H1 (cell line): ENCODE measurements around the gene DLG1. TPM values are rescaled to one million over a fixed set of nuclear protein-coding genes. Genes with fewer than 3 reads are reported as not detected.

Experiments
- CTCF ChIA-PET: fragments of 300-600 bp; sonication (Branson Sonifier 250); formaldehyde crosslinking; loops from one replicate; lab custom pipeline; 2021; ENCODE audit not compliant: partially characterized antibody; lab: Charles Lee
- POLR2A ChIA-PET: fragments of 300-600 bp; sonication (Branson Sonifier 250); formaldehyde crosslinking; loops from one replicate; lab custom pipeline; 2021; ENCODE audit warnings: inconsistent platforms; ENCODE audit not compliant: partially characterized antibody; lab: Charles Lee
- DNase-seq, 2 experiments: peaks; one replicate each; pipeline versions ENCODE4 v3.0.0 to v3.0.0-alpha.2; 2010 to 2022; ENCODE audit warnings: low spot score in 2 of 2, low read depth in 1 of 2, mixed read lengths in 1 of 2
- FAIRE-seq: peaks from 2 replicates; lab custom pipeline; 2011; peaks lifted over from hg19 to GRCh38; lab: Jason Lieb, UNC
- H2AFZ ChIP-seq: 2 replicates; pipeline ENCODE4 v1.8.1; 2012; ENCODE audit warnings: low read length, inconsistent platforms
- H2AK5ac ChIP-seq: 2 replicates; pipeline ENCODE4 v1.6.1; 2013; ENCODE audit warnings: low read depth, low read length
- H2BK120ac ChIP-seq: replicated peaks from 2 replicates; pipeline ENCODE3; 2013; ENCODE audit warnings: low read depth, low read length, inconsistent platforms
- H2BK12ac ChIP-seq: 2 replicates; pipeline ENCODE4 v1.6.1; 2013; ENCODE audit warnings: low read depth, low read length
- H2BK15ac ChIP-seq: 2 replicates; pipeline ENCODE4 v1.6.1; 2013; ENCODE audit warnings: low read length
- H2BK20ac ChIP-seq: 2 replicates; pipeline ENCODE4 v1.6.1; 2013; ENCODE audit warnings: low read length
- H2BK5ac ChIP-seq: 2 replicates; pipeline ENCODE4 v1.6.1; 2013; ENCODE audit warnings: low read depth, low read length
- H3K14ac ChIP-seq: 2 replicates; pipeline ENCODE4 v1.6.1; 2013; ENCODE audit warnings: inconsistent platforms; ENCODE audit not compliant: insufficient read length
- H3K18ac ChIP-seq: 2 replicates; pipeline ENCODE4 v1.6.1; 2013; ENCODE audit warnings: low read length; ENCODE audit errors: extremely low read depth
- H3K23ac ChIP-seq: 2 replicates; pipeline ENCODE4 v1.6.1; 2013; ENCODE audit warnings: inconsistent platforms; ENCODE audit not compliant: insufficient read length
- H3K23me2 ChIP-seq: 2 replicates; pipeline ENCODE4 v1.6.1; 2013; ENCODE audit warnings: low read depth, low read length
- H3K27ac ChIP-seq: 2 replicates; pipeline ENCODE4 v1.6.1; 2011; ENCODE audit warnings: low read depth, low read length, inconsistent platforms
- H3K27me3 ChIP-seq, 4 experiments: replicated peaks in 1 of 4; 1 replicate in 1 of 4; 2 replicates in 3 of 4; pipeline versions ENCODE4 v1.6.1 to v1.8.1; 2011 to 2013; ENCODE audit warnings: low read length in 3 of 4, mild to moderate bottlenecking in 3 of 4, inconsistent platforms in 2 of 4, mixed read lengths in 2 of 4, moderate library complexity in 1 of 4; ENCODE audit not compliant: control insufficient read depth in 3 of 4, insufficient read depth in 3 of 4; ENCODE audit errors: extremely low read depth in 1 of 4
- H3K36me3 ChIP-seq, 4 experiments: 2 replicates each; pipeline versions ENCODE4 v1.6.1 to v1.8.1; 2011 to 2013; ENCODE audit warnings: mild to moderate bottlenecking in 4 of 4, low read length in 3 of 4, moderate library complexity in 2 of 4, control low read depth in 1 of 4, inconsistent platforms in 1 of 4; ENCODE audit not compliant: insufficient read depth in 4 of 4, control insufficient read depth in 2 of 4
- H3K4ac ChIP-seq: replicated peaks from 2 replicates; pipeline ENCODE3; 2013; ENCODE audit warnings: low read length, low read depth, mixed read lengths, inconsistent platforms; ENCODE audit not compliant: insufficient read length
- H3K4me1 ChIP-seq, 4 experiments: replicated peaks in 1 of 4; 1 replicate in 1 of 4; 2 replicates in 3 of 4; pipeline versions ENCODE4 v1.6.1 to v1.8.1; 2011 to 2013; ENCODE audit warnings: low read length in 3 of 4, inconsistent platforms in 2 of 4, mixed read lengths in 1 of 4; ENCODE audit not compliant: insufficient read depth in 4 of 4, control insufficient read depth in 3 of 4
- H3K4me2 ChIP-seq, 2 experiments: 2 replicates each; pipeline versions ENCODE4 v1.6.1 to v1.8.1; 2011 to 2013; ENCODE audit warnings: low read depth in 2 of 2, low read length in 2 of 2, control low read depth in 1 of 2, inconsistent platforms in 1 of 2, mild to moderate bottlenecking in 1 of 2; ENCODE audit not compliant: insufficient read depth in 1 of 2
- H3K4me3 ChIP-seq, 4 experiments: fragments of 200-600, 300-600 bp in 1 of 4; sonication (generic), shearing (Covaris generic), sonication (Bioruptor Twin) in 1 of 4; 2 replicates each; pipeline versions ENCODE4 v1.5.1 to v1.8.1; 2011 to 2016; ENCODE audit warnings: low read length in 4 of 4, low read depth in 3 of 4, control low read depth in 2 of 4, inconsistent platforms in 2 of 4, mild to moderate bottlenecking in 2 of 4, mixed read lengths in 1 of 4, moderate library complexity in 1 of 4; ENCODE audit not compliant: insufficient read depth in 2 of 4; ENCODE audit errors: extremely low read depth in 1 of 4
- H3K56ac ChIP-seq: replicated peaks from 2 replicates; pipeline ENCODE3; 2013; ENCODE audit warnings: low read depth, mild to moderate bottlenecking, mixed read lengths, low read length, inconsistent platforms; ENCODE audit not compliant: insufficient read length
- H3K79me1 ChIP-seq: 2 replicates; pipeline ENCODE4 v1.6.1; 2013; ENCODE audit warnings: low read depth, low read length, control low read depth
- H3K79me2 ChIP-seq, 2 experiments: 2 replicates each; pipeline versions ENCODE4 v1.6.1 to v1.8.1; 2012 to 2013; ENCODE audit warnings: low read length in 2 of 2, mild to moderate bottlenecking in 2 of 2, inconsistent platforms in 1 of 2; ENCODE audit not compliant: insufficient read depth in 2 of 2, control insufficient read depth in 1 of 2
- H3K9ac ChIP-seq, 4 experiments: replicated peaks in 1 of 4; 1 replicate in 1 of 4; 2 replicates in 3 of 4; pipeline versions ENCODE4 v1.6.1 to v1.8.1; 2011 to 2013; ENCODE audit warnings: low read depth in 3 of 4, low read length in 3 of 4, control low read depth in 2 of 4, mild to moderate bottlenecking in 2 of 4, moderate library complexity in 2 of 4, inconsistent platforms in 1 of 4; ENCODE audit errors: extremely low read depth in 1 of 4
- H3K9me3 ChIP-seq, 2 experiments: 2 replicates each; pipeline versions ENCODE4 v1.6.1 to v1.8.1; 2012 to 2013; ENCODE audit warnings: mild to moderate bottlenecking in 2 of 2, moderate library complexity in 2 of 2, control low read depth in 1 of 2, inconsistent platforms in 1 of 2, low read depth in 1 of 2, low read length in 1 of 2, mixed read lengths in 1 of 2; ENCODE audit not compliant: insufficient read depth in 2 of 2
- H4K20me1 ChIP-seq, 2 experiments: replicated peaks in 1 of 2; 2 replicates each; pipeline versions ENCODE3 to v1.8.1; 2011 to 2013; ENCODE audit warnings: inconsistent platforms in 2 of 2, low read length in 2 of 2, mild to moderate bottlenecking in 1 of 2; ENCODE audit not compliant: insufficient read depth in 2 of 2, control insufficient read depth in 1 of 2
- H4K5ac ChIP-seq: 2 replicates; pipeline ENCODE4 v1.6.1; 2013; ENCODE audit warnings: low read length, low read depth, mixed read lengths, inconsistent platforms; ENCODE audit not compliant: insufficient read length
- H4K8ac ChIP-seq: 2 replicates; pipeline ENCODE4 v1.8.0; 2013; ENCODE audit warnings: mild to moderate bottlenecking, moderate library complexity, low read length, inconsistent platforms; ENCODE audit not compliant: insufficient read depth; ENCODE audit errors: extremely low read depth
- H4K91ac ChIP-seq: replicated peaks from 2 replicates; pipeline ENCODE3; 2013; ENCODE audit warnings: low read length, mixed read lengths, inconsistent platforms; ENCODE audit not compliant: insufficient read length
- CHD1 ChIP-seq: IDR thresholded peaks from 2 replicates; pipeline ENCODE4 v1.6.1; 2012; ENCODE audit warnings: low read depth, low read length, improper control_type of control experiment
- MAFK ChIP-seq: IDR thresholded peaks from 2 replicates; pipeline ENCODE4 v1.6.1; 2012; ENCODE audit warnings: low read depth, mild to moderate bottlenecking, improper control_type of control experiment, low read length
- NANOG ChIP-seq: IDR thresholded peaks from 2 replicates; pipeline ENCODE4 v1.6.1; 2011; ENCODE audit warnings: low read length, low read depth, mild to moderate bottlenecking, inconsistent platforms; ENCODE audit not compliant: insufficient read depth, poor library complexity, severe bottlenecking
- SP2 ChIP-seq: IDR thresholded peaks from 2 replicates; pipeline ENCODE4 v1.6.1; 2012; ENCODE audit warnings: mild to moderate bottlenecking, low read length, inconsistent platforms
- WGBS, 2 experiments: shearing (Covaris generic) in 1 of 2; methylation state at CpG; one replicate each; pipeline versions ENCODE4 v1.1.6 to v1.1.7; 2013 to 2015; ENCODE audit warnings: low lambda C conversion rate in 2 of 2, mixed read lengths in 2 of 2, inconsistent platforms in 1 of 2, low coverage in 1 of 2, missing lambda C conversion rate in 1 of 2; ENCODE audit not compliant: insufficient replicate concordance in 2 of 2, insufficient coverage in 1 of 2, insufficient read length in 1 of 2; ENCODE audit errors: extremely low coverage in 1 of 2, missing lambda C conversion rate in 1 of 2; 5-methylcytosine and 5-hydroxymethylcytosine counted together
- polyA plus RNA-seq, 7 experiments: library from polyadenylated mRNA; depleted of rRNA in 3 of 7; stranded (reverse) in 5 of 7; unstranded in 2 of 7; fragments of >200 nt in 5 of 7; fragments of 200-250 nt in 2 of 7; gene quantifications; 1 replicate in 5 of 7; 2 replicates in 1 of 7; 4 replicates in 1 of 7; pipeline versions ENCODE4 v1.2.1 to v1.2.3, GENCODE V29; 2011 to 2013; ENCODE audit warnings: missing spikeins in 2 of 7, mixed read lengths in 2 of 7
- total RNA-seq: library from RNA; stranded (reverse); fragmentation: NEBNext Ultra II Directional; extraction: Animal tissue kit (Norgen Biotek cat#: 25700); gene quantifications from 2 replicates; pipeline ENCODE4 v1.2.1, GENCODE V29; 2021
- TF ChIP-seq, protein P1 (sequence below): IDR thresholded peaks from 2 replicates; pipeline ENCODE4 v1.6.1; 2012; ENCODE audit warnings: low read length, inconsistent platforms

The DLG1 gene
- total and polyA plus RNA-seq, 2 of the 8 experiments (the other 6 are each of a cell fraction or from before 2014, with no cell fraction given), result 13.4 to 78.8 TPM

DNA sequence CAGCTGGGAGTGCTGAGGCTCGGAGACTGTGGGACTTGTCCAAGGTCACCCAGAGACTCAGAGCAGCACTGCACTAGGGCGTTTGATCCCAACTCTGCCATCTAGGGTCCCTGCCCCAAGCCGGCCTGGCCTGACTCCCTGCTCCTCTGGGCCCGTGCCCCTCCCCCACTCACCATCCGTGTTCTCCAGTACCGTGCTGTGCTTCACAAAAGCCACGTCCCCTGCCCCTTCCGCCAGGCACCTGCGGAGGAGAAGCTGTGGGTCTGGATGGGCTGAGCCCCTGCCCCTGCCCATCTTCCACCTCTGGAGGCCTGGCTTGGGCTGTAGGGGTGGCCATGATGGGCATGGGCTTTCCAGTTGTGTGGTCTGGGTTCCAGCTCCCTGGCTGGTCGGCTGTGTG, 277.2 kb downstream of the DLG1 start:
- Histone ChIP-seq H2BK5ac (no peak overlapping the region; the same call in 1 of the 2 replicates), H4K20me1 (no peaks in the 10 kb centered on the region), H2AK5ac (no peak overlapping the region), H3K79me2 (no peaks in the 10 kb centered on the region), H2BK12ac (0 out of 2 replicates have a peak overlapping the region, but pooled peaks have one; percentile 55), H3K4me1 (peaks cover 0 to 16% (median 11%) of the 10 kb centered on the region in 4 experiments; a peak in 5 of 7 replicates), H3K18ac (peak overlapping the region; percentile 67; the same call in 1 of the 2 replicates), H3K27me3 (no peaks in the 10 kb centered on the region), H2BK15ac (peak overlapping the region; percentile 72; the same call in 1 of the 2 replicates), H3K4me3 (no peak overlapping the region), H2BK120ac (no peak overlapping the region), H3K9me3 (no peaks in the 10 kb centered on the region), H3K23ac (no peak overlapping the region), H3K27ac (no peak overlapping the region), H4K8ac (peak overlapping the region; percentile 62), H2BK20ac (no peak overlapping the region), H3K9ac (no peak overlapping the region), H3K36me3 (no peaks in the 10 kb centered on the region), H3K4ac (no peak overlapping the region), H4K91ac (peak overlapping the region; percentile 26), H4K5ac (no peak overlapping the region), H3K56ac (no peak overlapping the region), H3K23me2 (no peaks in the 10 kb centered on the region), H3K14ac (no peak overlapping the region), H3K4me2 (no peak overlapping the region; a peak in 1 of 4 replicates), H2AFZ (0 out of 2 replicates have a peak overlapping the region, but pooled peaks have one; percentile 4), H3K79me1 (no peaks in the 10 kb centered on the region)
- 57% methylated on average over 10 of the region's 10 CpGs; no CpG with 5 or more reads in 1 of the 2 experiments for WGBS, 2 experiments
- ChIA-PET POLR2A (interaction anchor here (0.6 to 1.8 kb wide), 2 partner anchors 10 to 17 kb away, joined by 3 to 9 read pairs; no protein-coding TSS in a partner anchor), CTCF (interaction anchor here (1.2 to 16.7 kb wide), 4 partner anchors 9 to 36 kb away, joined by 3 to 245 read pairs (median 6); partner anchors contain the start of gene MELTF)
- DNase-seq (peak in 1 of 2 experiments; percentile 56), FAIRE-seq (no peak)
- TF ChIP-seq CHD1, result no peak
- no peak for TF ChIP-seq MAFK
- no peak for TF ChIP-seq NANOG
- TF ChIP-seq, protein P1, sequence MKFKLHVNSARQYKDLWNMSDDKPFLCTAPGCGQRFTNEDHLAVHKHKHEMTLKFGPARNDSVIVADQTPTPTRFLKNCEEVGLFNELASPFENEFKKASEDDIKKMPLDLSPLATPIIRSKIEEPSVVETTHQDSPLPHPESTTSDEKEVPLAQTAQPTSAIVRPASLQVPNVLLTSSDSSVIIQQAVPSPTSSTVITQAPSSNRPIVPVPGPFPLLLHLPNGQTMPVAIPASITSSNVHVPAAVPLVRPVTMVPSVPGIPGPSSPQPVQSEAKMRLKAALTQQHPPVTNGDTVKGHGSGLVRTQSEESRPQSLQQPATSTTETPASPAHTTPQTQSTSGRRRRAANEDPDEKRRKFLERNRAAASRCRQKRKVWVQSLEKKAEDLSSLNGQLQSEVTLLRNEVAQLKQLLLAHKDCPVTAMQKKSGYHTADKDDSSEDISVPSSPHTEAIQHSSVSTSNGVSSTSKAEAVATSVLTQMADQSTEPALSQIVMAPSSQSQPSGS, result no peak
- TF ChIP-seq SP2, result no peak
